DOHH2 (cell line): ENCODE data around the gene NET1.
A peak's percentile ranks its signal among the peaks of the same experiment; 100 is the strongest.

Experiments
- H3F3A ChIP-seq: fragments of 200-600 bp; sonication (generic), shearing (Covaris generic); 2 replicates; pipeline ENCODE4 v1.6.0; 2016; ENCODE audit warnings: antibody characterized with exemption, mild to moderate bottlenecking; ENCODE audit not compliant: control insufficient read depth, insufficient read depth
- H3K27ac ChIP-seq: fragments of 200-600 bp; sonication (generic); 2 replicates; pipeline ENCODE4 v1.5.1; 2014; ENCODE audit warnings: low read depth, mild to moderate bottlenecking, low read length, moderate library complexity
- H3K27me3 ChIP-seq: fragments of 200-600 bp; sonication (generic); 2 replicates; pipeline ENCODE4 v1.6.1; 2014; ENCODE audit warnings: mild to moderate bottlenecking, low read length, mixed read lengths; ENCODE audit not compliant: control insufficient read depth
- H3K36me3 ChIP-seq: fragments of 200-600 bp; sonication (generic); 2 replicates; pipeline ENCODE4 v1.6.1; 2014; ENCODE audit warnings: mild to moderate bottlenecking, low read length, moderate library complexity, mixed read lengths; ENCODE audit not compliant: control insufficient read depth
- H3K4me1 ChIP-seq: fragments of 200-600 bp; sonication (generic); 2 replicates; pipeline ENCODE4 v1.6.1; 2014; ENCODE audit warnings: mild to moderate bottlenecking, low read length, mixed read lengths; ENCODE audit not compliant: control insufficient read depth
- H3K4me2 ChIP-seq: fragments of 200-600 bp; sonication (generic); 2 replicates; pipeline ENCODE4 v1.6.0; 2014; ENCODE audit warnings: mild to moderate bottlenecking, low read length, moderate library complexity
- H3K4me3 ChIP-seq: fragments of 200-600 bp; sonication (generic); 2 replicates; pipeline ENCODE4 v1.5.1; 2014; ENCODE audit warnings: mild to moderate bottlenecking, low read length, mixed read lengths
- H3K79me2 ChIP-seq: fragments of 200-600 bp; sonication (generic); 2 replicates; pipeline ENCODE4 v1.6.1; 2014; ENCODE audit warnings: mild to moderate bottlenecking, low read length, mixed read lengths; ENCODE audit not compliant: control insufficient read depth
- H3K9me2 ChIP-seq: fragments of 200-600 bp; sonication (generic); replicated peaks from 2 replicates; pipeline ENCODE4 v1.6.1; 2014; ENCODE audit warnings: mild to moderate bottlenecking, low read length, mixed read lengths; ENCODE audit not compliant: control insufficient read depth
- H3K9me3 ChIP-seq: fragments of 200-600 bp; sonication (generic); 2 replicates; pipeline ENCODE4 v1.6.1; 2014; ENCODE audit warnings: antibody characterized with exemption, low read length, mixed read lengths; ENCODE audit not compliant: control insufficient read depth, insufficient read depth
- H4K20me1 ChIP-seq: fragments of 200-600 bp; sonication (generic); 2 replicates; pipeline ENCODE4 v1.6.0; 2014; ENCODE audit warnings: low read depth, mild to moderate bottlenecking, antibody characterized with exemption, low read length, moderate library complexity; ENCODE audit not compliant: control insufficient read depth, insufficient read depth
- EZH2phosphoT487 ChIP-seq: fragments of 200-600 bp; sonication (generic); IDR thresholded peaks from 2 replicates; pipeline ENCODE4 v1.6.1; 2017; ENCODE audit warnings: borderline replicate concordance, mild to moderate bottlenecking, antibody characterized with exemption, low read length, moderate library complexity, mixed read lengths
- TF ChIP-seq, protein P1 (sequence below): fragments of 200-600 bp; sonication (generic); IDR thresholded peaks from one replicate; pipeline ENCODE4 v1.5.1; 2014; ENCODE audit warnings: antibody characterized with exemption, mild to moderate bottlenecking, low read depth, low read length; ENCODE audit not compliant: poor library complexity, severe bottlenecking

NET1 gene

DNA sequence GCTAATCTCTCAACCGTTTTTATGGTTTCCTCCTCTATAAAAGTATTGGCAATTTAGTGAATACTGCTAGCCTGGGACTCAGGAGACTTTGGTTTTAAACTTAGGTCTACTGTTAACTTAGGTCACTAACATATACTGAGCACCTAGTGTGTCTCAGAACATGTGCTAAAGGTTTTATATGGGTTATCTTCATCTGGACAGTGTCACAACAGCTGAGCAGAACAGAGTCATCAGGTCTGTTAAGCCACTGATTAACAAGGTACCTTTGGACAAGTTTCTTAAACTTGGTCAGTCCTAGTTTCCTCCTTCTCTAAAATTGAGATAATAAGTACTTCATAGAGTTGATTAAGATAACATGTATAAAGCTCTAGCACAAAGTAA lies 30.6 kb downstream of the NET1 start:
- Histone ChIP-seq H3F3A (peaks cover 4% of the 10 kb centered on the region; the same call in 1 of the 2 replicates), H3K4me2 (peak overlapping the region; percentile 31; the same call in 1 of the 2 replicates), H4K20me1 (no peaks in the 10 kb centered on the region)

DNA sequence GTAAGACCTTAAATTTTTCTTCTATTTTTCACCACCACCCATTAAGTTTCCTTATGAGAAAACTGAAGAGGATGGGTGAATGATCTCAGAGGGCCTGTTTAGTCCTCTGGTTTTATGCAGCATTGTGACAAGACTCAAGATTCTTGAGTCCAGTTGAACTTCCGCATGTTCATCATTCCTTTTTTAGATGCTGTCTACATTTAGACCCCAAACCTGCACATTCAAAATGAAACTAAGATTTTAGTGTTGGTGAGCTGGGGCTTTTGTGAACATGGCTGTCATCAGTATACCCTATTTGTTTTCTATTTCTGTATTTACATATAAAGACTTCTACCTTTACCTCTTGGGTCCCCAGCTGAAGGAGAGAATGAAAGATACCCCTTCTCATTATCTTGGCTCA lies 31.1 kb downstream of the NET1 start:
- H3F3A ChIP-seq = peaks cover 4% of the 10 kb centered on the region; the same call in 1 of the 2 replicates
- no peaks in the 10 kb centered on the region for H3K9me2 ChIP-seq
- H3K4me3 ChIP-seq = no peak overlapping the region
- H4K20me1 ChIP-seq = 0 out of 2 replicates have a peak, but pooled peaks cover 3% of the 10 kb centered on the region
- H3K79me2 ChIP-seq = peaks cover 29% of the 10 kb centered on the region
- H3K36me3 ChIP-seq = peaks cover 30% of the 10 kb centered on the region
- H3K4me1 ChIP-seq = peaks cover 40% of the 10 kb centered on the region
- no peak overlapping the region for H3K27ac ChIP-seq
- TF ChIP-seq, protein P1, sequence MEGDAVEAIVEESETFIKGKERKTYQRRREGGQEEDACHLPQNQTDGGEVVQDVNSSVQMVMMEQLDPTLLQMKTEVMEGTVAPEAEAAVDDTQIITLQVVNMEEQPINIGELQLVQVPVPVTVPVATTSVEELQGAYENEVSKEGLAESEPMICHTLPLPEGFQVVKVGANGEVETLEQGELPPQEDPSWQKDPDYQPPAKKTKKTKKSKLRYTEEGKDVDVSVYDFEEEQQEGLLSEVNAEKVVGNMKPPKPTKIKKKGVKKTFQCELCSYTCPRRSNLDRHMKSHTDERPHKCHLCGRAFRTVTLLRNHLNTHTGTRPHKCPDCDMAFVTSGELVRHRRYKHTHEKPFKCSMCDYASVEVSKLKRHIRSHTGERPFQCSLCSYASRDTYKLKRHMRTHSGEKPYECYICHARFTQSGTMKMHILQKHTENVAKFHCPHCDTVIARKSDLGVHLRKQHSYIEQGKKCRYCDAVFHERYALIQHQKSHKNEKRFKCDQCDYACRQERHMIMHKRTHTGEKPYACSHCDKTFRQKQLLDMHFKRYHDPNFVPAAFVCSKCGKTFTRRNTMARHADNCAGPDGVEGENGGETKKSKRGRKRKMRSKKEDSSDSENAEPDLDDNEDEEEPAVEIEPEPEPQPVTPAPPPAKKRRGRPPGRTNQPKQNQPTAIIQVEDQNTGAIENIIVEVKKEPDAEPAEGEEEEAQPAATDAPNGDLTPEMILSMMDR = no peak
- no peak for TF ChIP-seq EZH2phosphoT487
- H3K4me2 ChIP-seq = peak overlapping the region; percentile 31
- no peaks in the 10 kb centered on the region for H3K27me3 ChIP-seq
- H3K9me3 ChIP-seq = no peaks in the 10 kb centered on the region

More for the DNA sequence above, 30.6 kb downstream of the NET1 start:
- H3K9me2 ChIP-seq = no peaks in the 10 kb centered on the region
- no peaks in the 10 kb centered on the region for H3K9me3 ChIP-seq
- H3K4me1 ChIP-seq = peaks cover 36% of the 10 kb centered on the region
- H3K27ac ChIP-seq = no peak overlapping the region
- peaks cover 30% of the 10 kb centered on the region for H3K36me3 ChIP-seq
- TF ChIP-seq, protein P1 = no peak
- TF ChIP-seq EZH2phosphoT487 = no peak
- no peaks in the 10 kb centered on the region for H3K27me3 ChIP-seq
- H3K79me2 ChIP-seq = peaks cover 25% of the 10 kb centered on the region
- H3K4me3 ChIP-seq = no peak overlapping the region

DNA sequence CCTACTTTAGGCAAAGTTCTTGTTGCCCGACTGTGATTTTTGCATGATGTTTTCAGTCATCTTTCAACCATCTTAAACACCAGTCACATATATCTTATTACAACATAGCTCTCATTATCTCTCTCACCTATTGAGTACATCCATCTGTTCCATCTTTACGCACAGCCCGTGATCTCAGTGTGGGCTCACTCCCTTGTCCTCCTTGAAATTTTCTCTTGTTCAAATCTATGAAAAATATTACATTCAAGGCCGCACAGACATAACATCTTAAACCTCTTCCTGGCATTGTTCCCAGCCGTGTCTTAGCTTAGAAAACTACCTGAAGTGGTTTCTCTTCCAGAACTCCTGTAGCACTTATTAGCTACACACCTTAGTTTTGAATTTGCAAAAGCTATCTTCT lies 32.6 kb downstream of the NET1 start:
- TF ChIP-seq EZH2phosphoT487 = no peak
- no peaks in the 10 kb centered on the region for H3K27me3 ChIP-seq
- peaks cover 4% of the 10 kb centered on the region; the same call in 1 of the 2 replicates for H3F3A ChIP-seq
- no peaks in the 10 kb centered on the region for H3K9me2 ChIP-seq
- H3K9me3 ChIP-seq = no peaks in the 10 kb centered on the region
- peaks cover 21% of the 10 kb centered on the region for H3K36me3 ChIP-seq
- H3K4me1 ChIP-seq = peaks cover 40% of the 10 kb centered on the region
- 0 out of 2 replicates have a peak, but pooled peaks cover 3% of the 10 kb centered on the region for H4K20me1 ChIP-seq
- no peak overlapping the region for H3K4me2 ChIP-seq
- H3K79me2 ChIP-seq = peaks cover 42% of the 10 kb centered on the region
- no peak overlapping the region for H3K27ac ChIP-seq
- H3K4me3 ChIP-seq = no peak overlapping the region

DNA sequence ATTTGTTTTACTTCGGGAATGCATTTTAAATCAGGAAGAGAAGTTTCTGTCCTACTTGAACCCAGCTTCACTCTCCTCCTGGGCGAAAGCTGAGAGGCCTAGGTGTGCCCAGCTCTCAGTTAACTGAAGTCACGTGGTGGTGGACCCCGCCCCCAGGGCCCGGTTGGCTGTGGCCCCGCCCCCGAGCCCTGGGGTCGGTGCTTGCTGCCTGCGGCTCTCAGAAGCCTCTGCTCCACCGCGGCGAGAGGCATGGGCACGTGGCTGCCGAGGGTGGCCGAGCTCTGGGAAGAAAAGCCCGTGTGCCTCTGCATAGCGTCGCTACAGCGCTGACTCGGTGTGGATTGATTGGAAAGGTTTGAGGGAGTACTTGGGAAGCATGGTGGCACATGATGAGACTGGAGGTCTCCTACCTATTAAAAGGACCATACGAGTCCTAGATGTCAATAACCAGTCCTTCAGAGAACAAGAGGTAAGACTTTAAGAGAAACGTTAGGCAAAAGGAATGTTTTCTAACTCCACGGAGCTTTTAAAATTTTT lies 34.1 kb downstream of the NET1 start:
- H3K4me2 ChIP-seq = peak overlapping the region; percentile 82
- H3K27me3 ChIP-seq = no peaks in the 10 kb centered on the region
- no peaks in the 10 kb centered on the region for H3K9me3 ChIP-seq
- H3K79me2 ChIP-seq = peaks cover 49% of the 10 kb centered on the region
- H3K4me1 ChIP-seq = peaks cover 40% of the 10 kb centered on the region
- 0 out of 2 replicates have a peak, but pooled peaks cover 3% of the 10 kb centered on the region for H4K20me1 ChIP-seq
- TF ChIP-seq, protein P1 = no peak
- TF ChIP-seq EZH2phosphoT487 = no peak
- no peaks in the 10 kb centered on the region for H3K9me2 ChIP-seq
- H3K27ac ChIP-seq = no peak overlapping the region
- H3F3A ChIP-seq = peaks cover 4% of the 10 kb centered on the region; the same call in 1 of the 2 replicates
- peak overlapping the region; percentile 74 for H3K4me3 ChIP-seq
- peaks cover 24% of the 10 kb centered on the region for H3K36me3 ChIP-seq
